HG02623 (cell line): Measurements from ENCODE around the gene EPHB3.

Experiments
- ATAC-seq: cut with Tn5 transposase; IDR thresholded peaks from one replicate; pipeline ENCODE4 v1.9.1; 2021; ENCODE audit warnings: moderate library complexity; ENCODE audit not compliant: unreplicated experiment

Gene EPHB3

GRCh38 chr3:184563561-184563925 lies 2.0 kb downstream of the EPHB3 start:
- ATAC-seq: no peak

- no peak for ATAC-seq
Observed at GRCh38 chr3:184563941-184564684, 2.5 kb downstream of the EPHB3 start.

GRCh38 chr3:184564685-184565385 lies 3.2 kb downstream of the EPHB3 start:
- ATAC-seq: no peak

GRCh38 chr3:184565421-184566211 lies 4.0 kb downstream of the EPHB3 start:
- ATAC-seq: no peak

- no peak for ATAC-seq
Observed at GRCh38 chr3:184566441-184567414, 5.1 kb downstream of the EPHB3 start.

- ATAC-seq: no peak
Observed at GRCh38 chr3:184567946-184568559, 6.5 kb downstream of the EPHB3 start.

GRCh38 chr3:184568560-184568923 lies 7.0 kb downstream of the EPHB3 start:
- ATAC-seq: no peak

- no peak for ATAC-seq
Observed at GRCh38 chr3:184568924-184569829, 7.6 kb downstream of the EPHB3 start.

GRCh38 chr3:184570035-184570434 lies 8.4 kb downstream of the EPHB3 start:
- no peak for ATAC-seq

GRCh38 chr3:184570489-184570888 lies 8.9 kb downstream of the EPHB3 start:
- no peak for ATAC-seq

- ATAC-seq: no peak
Observed at GRCh38 chr3:184571750-184572377, 10.3 kb downstream of the EPHB3 start.

GRCh38 chr3:184572633-184573270 lies 11.2 kb downstream of the EPHB3 start:
- no peak for ATAC-seq

GRCh38 chr3:184574515-184575417 lies 13.2 kb downstream of the EPHB3 start:
- ATAC-seq: no peak

GRCh38 chr3:184575701-184576100 lies 14.1 kb downstream of the EPHB3 start:
- ATAC-seq: no peak

GRCh38 chr3:184576457-184577240 lies 15.1 kb downstream of the EPHB3 start:
- no peak for ATAC-seq

GRCh38 chr3:184577546-184577945 lies 16.0 kb downstream of the EPHB3 start:
- ATAC-seq: no peak
